ENCODE data around the gene LDLR. TPM values are rescaled to one million over a fixed set of nuclear protein-coding genes. Genes with fewer than 3 reads are reported as not detected.
"Not testable (repeated sequence)": the region's sequence is repeated elsewhere in the genome, so short reads cannot be mapped to it uniquely, and the experiment has no call there.

The LDLR gene
- total RNA-seq, 1 experiment from 2014 or later, result 127 TPM

DNA sequence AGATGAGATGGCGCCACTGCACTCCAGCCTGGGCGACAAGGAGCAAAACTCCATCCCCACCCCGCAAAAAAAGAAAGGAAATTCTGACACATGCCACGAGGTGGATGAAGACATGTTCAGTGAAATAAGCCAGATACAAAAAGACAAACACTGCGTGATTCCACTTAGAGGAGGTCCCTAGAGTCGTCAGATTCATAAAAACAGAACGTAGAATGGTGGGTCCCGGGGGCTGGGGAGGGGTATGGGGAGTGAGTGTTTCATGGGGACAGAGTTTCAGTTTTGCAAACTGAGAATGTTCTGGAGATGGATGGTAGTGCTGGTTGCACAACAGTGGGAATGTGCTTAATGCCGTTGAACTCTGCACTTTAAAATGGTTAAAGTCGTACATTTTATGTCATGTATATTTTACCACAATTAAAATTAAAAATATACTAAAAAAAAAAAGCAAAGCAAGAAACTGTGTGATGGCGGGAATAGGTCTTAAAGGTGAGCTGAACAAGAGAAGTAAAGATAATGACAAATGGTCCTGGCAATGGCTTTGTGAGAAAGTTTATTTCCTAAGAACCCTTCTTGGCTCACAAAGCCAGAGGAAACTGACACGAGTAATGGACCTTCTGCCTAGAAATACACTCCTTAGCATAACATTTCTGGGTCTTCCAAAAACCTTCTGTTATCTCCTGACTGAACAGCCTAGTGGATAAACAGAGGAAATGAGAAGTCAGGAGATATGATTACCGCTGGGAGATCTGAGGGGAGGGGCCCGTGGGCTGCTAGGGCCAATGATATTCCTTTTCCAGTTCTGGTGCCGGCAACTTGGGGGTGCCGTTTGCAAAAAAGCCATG, 70.6 kb downstream of the LDLR start:
- Mint-ChIP-seq H3K4me3 (ENCODE audit: unreplicated experiment) (no peak overlapping the region), H3K9me3 (ENCODE audit: unreplicated experiment) (no peaks in the 10 kb centered on the region), H3K27me3 (ENCODE audit: insufficient read depth, unreplicated experiment) (no peaks in the 10 kb centered on the region), H3K36me3 (ENCODE audit: insufficient read depth, unreplicated experiment) (peaks cover 16% of the 10 kb centered on the region), H3K4me1 (ENCODE audit: insufficient read depth, unreplicated experiment) (peaks cover 6% of the 10 kb centered on the region), H3K27ac (ENCODE audit: low read depth, unreplicated experiment) (no peak overlapping the region)
- intact Hi-C loops (cut with micrococcal nuclease), result no loop called here
- BruUV-seq (replicated peaks), result no TSS peak
- TF ChIP-seq CTCF (IDR thresholded peaks at IDR 0.05; ENCODE audit: unreplicated experiment), result no peak
- CTCF ChIA-PET, result interaction anchor here (0.6 to 0.7 kb wide), 2 partner anchors 20 to 60 kb away, joined by 3 to 5 read pairs; no protein-coding TSS in a partner anchor
- no peak for DNase-seq (ENCODE audit: unreplicated experiment)
- POLR2A ChIA-PET, result no interaction called here

DNA sequence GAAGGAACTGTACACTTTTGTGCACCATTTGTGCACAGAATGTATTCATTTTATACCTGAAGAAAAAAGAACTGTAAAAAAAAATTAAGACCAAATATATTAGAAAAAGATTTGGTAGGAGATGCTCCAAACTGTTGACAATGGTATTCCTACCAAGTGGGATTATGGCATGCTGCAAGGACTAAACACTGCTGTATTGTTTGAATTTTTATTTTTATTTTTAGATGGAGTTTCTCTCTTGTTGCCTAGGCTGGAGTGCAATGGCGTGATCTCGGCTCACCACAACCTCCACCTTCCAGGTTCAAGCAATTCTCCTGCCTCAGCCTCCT, 71.1 kb downstream of the LDLR start:
- H3K4me1 Mint-ChIP-seq (ENCODE audit: insufficient read depth, unreplicated experiment); DNase-seq (ENCODE audit: unreplicated experiment); H3K27me3 Mint-ChIP-seq (ENCODE audit: insufficient read depth, unreplicated experiment); POLR2A ChIA-PET; H3K9me3 Mint-ChIP-seq (ENCODE audit: unreplicated experiment); H3K4me3 Mint-ChIP-seq (ENCODE audit: unreplicated experiment); H3K27ac Mint-ChIP-seq (ENCODE audit: low read depth, unreplicated experiment); BruUV-seq (replicated peaks); intact Hi-C loops (cut with micrococcal nuclease): not testable (repeated sequence)
- peaks cover 21% of the 10 kb centered on the region for H3K36me3 Mint-ChIP-seq (ENCODE audit: insufficient read depth, unreplicated experiment)
- CTCF ChIA-PET, result interaction anchor here (0.6 to 0.7 kb wide), 2 partner anchors 21 to 59 kb away, joined by 3 to 5 read pairs; no protein-coding TSS in a partner anchor

GRCh38 chr19:11164296-11164695, 75.0 kb downstream of the LDLR start:
- no peaks in the 10 kb centered on the region for H3K9me3 Mint-ChIP-seq (ENCODE audit: unreplicated experiment)
- no peak overlapping the region for H3K4me3 Mint-ChIP-seq (ENCODE audit: unreplicated experiment)
- no peak for TF ChIP-seq CTCF (IDR thresholded peaks at IDR 0.05; ENCODE audit: unreplicated experiment)
- intact Hi-C loops (cut with micrococcal nuclease), result no loop called here
- H3K36me3 Mint-ChIP-seq (ENCODE audit: insufficient read depth, unreplicated experiment), result peaks cover 53% of the 10 kb centered on the region
- ChIA-PET POLR2A (interaction anchor here (0.7 to 1.8 kb wide), 5 partner anchors 12 to 41 kb away, joined by 3 to 11 read pairs (median 4); no protein-coding TSS in a partner anchor), CTCF (interaction anchor here (0.8 to 1.4 kb wide), 3 partner anchors 9 to 21 kb away, joined by 3 to 4 read pairs (median 3); partner anchors contain the start of gene SPC24)
- no peak for DNase-seq (ENCODE audit: unreplicated experiment)
- TSS peak; percentile 63 for BruUV-seq (replicated peaks)
- peaks cover 12% of the 10 kb centered on the region for H3K4me1 Mint-ChIP-seq (ENCODE audit: insufficient read depth, unreplicated experiment)
- no peaks in the 10 kb centered on the region for H3K27me3 Mint-ChIP-seq (ENCODE audit: insufficient read depth, unreplicated experiment)
- no peak overlapping the region for H3K27ac Mint-ChIP-seq (ENCODE audit: low read depth, unreplicated experiment)

GRCh38 chr19:11164879-11165406, 75.7 kb downstream of the LDLR start:
- no TSS peak for BruUV-seq (replicated peaks)
- Mint-ChIP-seq H3K27me3 (ENCODE audit: insufficient read depth, unreplicated experiment) (no peaks in the 10 kb centered on the region), H3K4me1 (ENCODE audit: insufficient read depth, unreplicated experiment) (peaks cover 12% of the 10 kb centered on the region), H3K27ac (ENCODE audit: low read depth, unreplicated experiment) (no peak overlapping the region), H3K9me3 (ENCODE audit: unreplicated experiment) (no peaks in the 10 kb centered on the region), H3K36me3 (ENCODE audit: insufficient read depth, unreplicated experiment) (peaks cover 60% of the 10 kb centered on the region), H3K4me3 (ENCODE audit: unreplicated experiment) (no peak overlapping the region)
- TF ChIP-seq CTCF (IDR thresholded peaks at IDR 0.05; ENCODE audit: unreplicated experiment), result no peak
- ChIA-PET POLR2A (interaction anchor here (0.5 to 1.8 kb wide), 4 partner anchors 9 to 26 kb away, joined by 3 to 11 read pairs (median 4); no protein-coding TSS in a partner anchor), CTCF (no interaction called here)
- DNase-seq (ENCODE audit: unreplicated experiment), result no peak
- intact Hi-C loops (cut with micrococcal nuclease), result no loop called here

Data from MCF 10A (cell line).